Mononuclear cell (primary cell): ENCODE data around the gene NTMT2. TPM values are rescaled to one million over a fixed set of nuclear protein-coding genes. Genes with fewer than 3 reads are reported as not detected.

Source experiments
- H3K27me3 ChIP-seq: 2 replicates; pipeline ENCODE4 v1.6.0; 2011; ENCODE audit warnings: low read length, control low read depth; ENCODE audit not compliant: insufficient read depth
- H3K4me1 ChIP-seq: 2 replicates; pipeline ENCODE4 v1.5.1; 2011; ENCODE audit warnings: mild to moderate bottlenecking, low read length, control low read depth; ENCODE audit not compliant: insufficient read depth
- H3K4me3 ChIP-seq: 2 replicates; pipeline ENCODE4 v1.5.1; 2011; ENCODE audit warnings: mild to moderate bottlenecking, low read length, moderate library complexity
- H3K9me3 ChIP-seq: 2 replicates; pipeline ENCODE4 v1.5.1; 2011; ENCODE audit warnings: low read depth, mild to moderate bottlenecking, control low read depth, low read length
- total RNA-seq: library from RNA; depleted of rRNA; stranded (reverse); fragments of >200 nt; gene quantifications from one replicate; pipeline ENCODE4 v1.2.3, GENCODE V29; 2012

Gene NTMT2
- total RNA-seq, 1 donor, result not detected

DNA sequence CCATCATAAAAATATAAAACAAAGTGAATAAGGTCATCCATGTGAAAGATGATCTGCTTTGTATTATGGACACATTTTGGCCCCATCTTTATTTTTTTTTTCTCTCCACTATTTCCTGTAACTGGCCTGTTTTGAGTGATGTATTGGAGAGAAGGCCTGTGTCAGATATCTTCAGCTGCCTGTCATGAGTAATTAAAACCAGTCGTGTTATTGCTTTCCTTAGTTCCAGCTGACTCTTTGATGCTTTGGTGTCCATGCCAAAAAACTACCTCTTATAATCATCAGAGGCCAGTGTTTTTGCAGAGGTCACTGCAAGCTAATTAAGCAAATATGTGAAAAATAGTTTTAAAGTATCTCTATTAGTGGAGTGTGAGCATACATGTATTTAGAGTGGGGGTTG is 29.7 kb downstream of the NTMT2 start:
- Histone ChIP-seq H3K9me3 (no peaks in the 10 kb centered on the region), H3K4me1 (no peaks in the 10 kb centered on the region), H3K27me3 (no peaks in the 10 kb centered on the region), H3K4me3 (no peak overlapping the region)

DNA sequence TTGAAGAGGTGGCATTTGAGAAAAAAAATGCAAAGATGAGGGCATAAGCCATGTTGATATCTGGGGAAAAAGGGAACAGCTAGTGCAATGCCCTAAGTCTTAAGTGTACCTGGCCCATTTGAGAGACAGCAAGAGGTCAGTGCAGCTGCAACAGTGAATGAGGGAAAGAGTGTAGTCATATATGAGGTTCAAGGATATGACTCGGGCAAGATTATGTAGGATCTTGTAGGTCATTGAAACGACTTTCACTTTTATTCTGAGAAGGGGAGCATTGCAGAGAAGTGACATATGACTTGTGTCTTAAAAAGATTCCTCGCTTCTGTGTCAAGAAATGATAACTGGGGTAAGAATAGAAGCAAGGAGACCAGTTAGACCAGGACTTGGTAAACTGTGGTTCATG is 31.0 kb downstream of the NTMT2 start:
- H3K4me3 ChIP-seq, result no peak overlapping the region
- no peaks in the 10 kb centered on the region for H3K9me3 ChIP-seq
- no peaks in the 10 kb centered on the region for H3K27me3 ChIP-seq
- H3K4me1 ChIP-seq, result no peaks in the 10 kb centered on the region

DNA sequence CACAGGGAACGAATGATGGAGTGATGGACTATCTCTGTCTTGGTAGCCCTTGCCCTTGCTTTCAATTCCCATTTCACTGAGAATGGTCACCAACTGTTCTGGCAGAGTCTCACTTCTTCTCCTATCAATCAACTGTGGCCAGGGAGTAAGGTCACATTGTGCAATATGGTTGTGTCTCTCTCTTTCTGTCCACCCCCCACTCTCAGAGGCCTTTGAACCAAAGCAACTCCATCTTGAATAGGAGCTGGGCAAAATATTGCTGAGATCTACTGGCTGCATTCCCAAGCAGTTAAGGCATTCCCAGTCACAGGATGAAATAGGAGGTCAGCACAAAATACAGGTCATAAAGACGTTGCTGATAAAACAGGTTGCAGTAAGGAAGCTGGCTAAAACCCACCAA is 36.7 kb downstream of the NTMT2 start:
- H3K4me3 ChIP-seq, result no peak overlapping the region
- H3K27me3 ChIP-seq, result no peaks in the 10 kb centered on the region
- no peaks in the 10 kb centered on the region for H3K9me3 ChIP-seq
- no peaks in the 10 kb centered on the region for H3K4me1 ChIP-seq

DNA sequence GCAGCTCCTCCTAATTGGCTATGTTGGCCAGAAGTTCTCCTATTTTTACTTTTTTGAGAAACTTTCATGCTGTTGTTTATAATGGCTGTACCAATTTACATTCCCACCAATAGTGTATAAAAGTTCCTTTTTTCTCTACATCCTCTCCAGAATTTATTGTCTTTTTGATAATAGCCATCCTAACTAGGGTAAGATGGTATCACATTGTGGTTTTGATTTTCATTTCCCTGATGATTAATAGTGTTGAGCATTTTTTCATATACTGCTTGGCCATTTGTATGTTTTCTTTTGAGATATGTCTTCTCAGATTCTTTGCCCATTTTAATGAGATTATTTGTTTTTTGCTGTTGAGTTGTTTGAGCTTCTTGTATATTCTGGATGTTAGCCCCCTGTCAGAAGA is 46.8 kb downstream of the NTMT2 start:
- Histone ChIP-seq H3K27me3 (peaks cover 3% of the 10 kb centered on the region), H3K4me3 (no peak overlapping the region), H3K9me3 (no peaks in the 10 kb centered on the region), H3K4me1 (no peaks in the 10 kb centered on the region)

DNA sequence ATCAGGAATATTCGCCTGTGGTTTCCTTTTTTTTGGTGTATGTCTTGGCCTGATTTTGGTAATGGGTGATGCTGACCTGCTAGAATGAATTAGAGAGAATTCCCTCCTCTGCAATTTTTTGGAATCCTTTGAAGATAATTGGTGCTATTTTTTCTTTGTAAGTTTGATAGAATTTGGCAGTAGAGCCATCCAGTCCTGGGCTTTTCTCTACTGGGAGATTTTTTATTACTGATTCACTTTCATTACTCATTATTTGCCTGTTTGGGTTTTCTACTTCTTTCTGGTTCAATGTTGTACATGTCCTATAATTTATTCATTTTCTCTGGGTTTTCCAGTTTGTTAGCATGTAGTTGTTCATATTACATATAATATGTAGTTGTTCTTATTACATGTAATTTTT is 48.7 kb downstream of the NTMT2 start:
- Histone ChIP-seq H3K4me1 (no peaks in the 10 kb centered on the region), H3K4me3 (no peak overlapping the region), H3K27me3 (peaks cover 3% of the 10 kb centered on the region), H3K9me3 (no peaks in the 10 kb centered on the region)

DNA sequence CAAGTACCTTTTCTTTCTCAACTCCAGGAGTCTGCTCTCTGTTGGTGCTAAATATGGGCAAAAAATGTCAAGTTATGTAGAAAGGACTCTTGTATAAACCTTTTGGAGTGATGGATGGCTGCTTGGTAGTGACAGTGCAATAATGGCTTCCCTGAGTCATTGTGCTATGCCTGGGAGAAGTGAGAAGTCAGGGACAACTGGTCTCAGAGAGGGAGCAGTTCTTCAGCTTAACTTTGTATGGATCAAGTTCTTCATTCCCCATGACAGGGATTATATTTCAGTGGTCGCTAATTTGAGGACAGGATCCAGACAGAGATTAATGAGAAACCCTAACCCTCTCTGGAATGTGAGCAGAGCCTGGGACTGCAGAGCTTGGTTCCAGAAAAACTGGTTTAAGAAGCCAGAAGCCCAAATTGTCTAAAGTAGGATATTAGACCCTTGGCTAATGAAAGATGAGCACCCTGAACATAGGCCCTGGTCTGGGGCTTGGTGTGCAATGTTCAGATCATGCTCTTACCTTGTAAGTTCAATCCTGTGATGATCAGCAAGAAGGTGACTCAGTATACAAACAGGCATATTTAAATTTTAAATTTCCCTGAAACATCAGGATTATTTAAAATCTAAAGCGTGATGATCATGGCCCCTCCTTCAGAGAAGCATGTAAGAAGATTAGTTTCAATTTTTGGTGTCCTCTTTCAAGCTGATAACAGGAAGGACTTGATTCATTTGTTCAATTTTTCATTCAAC is 50.9 kb downstream of the NTMT2 start:
- H3K27me3 ChIP-seq, result peaks cover 3% of the 10 kb centered on the region
- no peaks in the 10 kb centered on the region for H3K9me3 ChIP-seq
- no peaks in the 10 kb centered on the region for H3K4me1 ChIP-seq
- no peak overlapping the region for H3K4me3 ChIP-seq

DNA sequence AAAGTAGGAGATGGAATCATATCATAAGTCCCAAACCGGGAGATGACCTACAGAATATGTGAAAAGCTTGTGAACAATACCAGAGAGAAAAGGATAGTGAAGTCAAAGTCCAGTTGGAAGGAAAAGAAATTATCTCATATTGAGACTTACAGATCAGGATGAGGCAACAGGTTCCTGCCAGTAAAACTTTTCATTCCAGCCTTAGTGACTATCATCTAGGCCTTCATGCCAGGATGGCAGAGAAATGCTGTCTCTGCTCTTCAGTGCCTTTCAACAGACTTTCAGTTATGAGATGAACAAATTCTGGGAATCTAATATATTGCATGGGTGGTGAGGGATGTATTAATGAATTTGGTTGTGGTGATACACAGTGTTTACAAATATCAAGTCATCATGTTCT is 52.3 kb downstream of the NTMT2 start:
- Histone ChIP-seq H3K27me3 (peaks cover 3% of the 10 kb centered on the region), H3K4me1 (no peaks in the 10 kb centered on the region), H3K4me3 (no peak overlapping the region), H3K9me3 (no peaks in the 10 kb centered on the region)

DNA sequence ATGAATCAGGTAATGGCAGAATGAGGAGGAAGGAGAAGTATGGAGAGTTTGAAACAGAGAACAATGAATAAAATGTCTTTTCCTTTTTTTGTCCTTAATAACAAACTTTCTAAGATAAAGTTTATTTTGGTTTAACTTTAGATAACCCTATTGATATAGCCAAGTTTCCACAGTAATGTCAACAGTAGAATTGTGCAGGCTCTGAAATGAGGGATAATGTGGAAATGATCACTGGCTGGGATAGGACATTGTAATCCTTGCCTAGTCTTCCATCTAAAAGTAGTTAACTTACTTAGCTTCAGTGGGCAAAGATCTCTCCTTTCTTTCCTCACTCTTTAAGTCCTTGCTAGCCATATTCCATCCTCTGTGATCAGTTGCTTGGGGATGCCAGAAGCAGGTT is 52.8 kb downstream of the NTMT2 start:
- Histone ChIP-seq H3K9me3 (no peaks in the 10 kb centered on the region), H3K4me1 (no peaks in the 10 kb centered on the region), H3K27me3 (peaks cover 3% of the 10 kb centered on the region), H3K4me3 (no peak overlapping the region)

DNA sequence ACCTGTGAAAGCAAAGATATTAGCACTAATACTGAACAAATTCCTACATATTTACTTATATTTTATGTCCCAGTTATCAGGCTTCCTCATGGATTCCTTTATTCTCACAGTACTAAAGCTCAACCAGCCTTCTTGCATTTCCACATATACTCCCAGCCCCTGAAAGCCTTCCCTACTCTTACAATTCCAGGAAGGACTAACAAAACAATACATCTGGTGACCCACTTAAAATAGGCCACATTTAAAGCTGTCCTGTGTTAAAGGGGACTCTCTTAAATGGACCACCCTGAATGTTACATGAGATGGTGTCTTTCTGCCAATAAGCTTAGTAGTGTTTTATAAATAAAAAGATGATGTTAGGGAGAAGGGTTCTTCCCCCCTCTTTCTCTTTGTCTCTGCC is 54.4 kb downstream of the NTMT2 start:
- Histone ChIP-seq H3K27me3 (peaks cover 1% of the 10 kb centered on the region), H3K4me1 (no peaks in the 10 kb centered on the region), H3K4me3 (no peak overlapping the region), H3K9me3 (no peaks in the 10 kb centered on the region)

DNA sequence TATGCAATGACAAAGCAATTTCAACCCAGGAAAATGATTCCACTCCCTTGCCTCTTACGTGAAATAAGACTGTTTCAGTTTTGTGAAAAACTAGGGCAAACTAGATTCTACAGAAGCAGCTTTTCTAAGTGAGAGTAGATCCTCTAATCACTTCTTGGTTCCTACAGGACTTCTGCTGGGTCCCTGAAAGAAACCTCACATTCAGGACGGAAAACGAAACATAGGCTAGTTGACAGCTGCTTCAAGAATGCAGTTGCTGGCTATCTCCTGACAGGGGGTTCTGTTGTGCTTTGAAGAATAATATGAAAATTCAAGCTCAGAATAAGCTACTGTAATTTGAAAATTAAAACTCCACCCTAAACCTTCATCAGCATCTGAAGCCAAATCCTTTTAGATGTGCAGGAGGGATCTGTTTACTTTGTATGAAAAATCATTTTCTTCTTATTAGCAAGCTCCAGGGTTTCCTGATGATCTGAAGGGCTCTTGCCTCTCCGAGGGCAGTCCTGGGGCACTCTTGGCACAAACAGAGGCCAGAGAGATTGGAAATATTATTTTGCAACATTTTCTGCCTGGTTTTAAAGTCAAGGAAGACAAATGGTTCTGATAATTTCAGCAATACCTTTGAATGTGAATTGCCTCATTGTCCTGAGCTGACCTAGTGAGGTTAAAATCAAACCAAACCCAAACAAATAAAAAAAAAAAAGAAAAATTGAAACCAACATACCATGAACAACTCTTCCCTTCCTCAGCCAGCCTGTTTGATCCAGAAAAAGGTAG is 55.0 kb downstream of the NTMT2 start:
- H3K9me3 ChIP-seq, result no peaks in the 10 kb centered on the region
- no peaks in the 10 kb centered on the region for H3K4me1 ChIP-seq
- H3K27me3 ChIP-seq, result no peaks in the 10 kb centered on the region
- no peak overlapping the region for H3K4me3 ChIP-seq

DNA sequence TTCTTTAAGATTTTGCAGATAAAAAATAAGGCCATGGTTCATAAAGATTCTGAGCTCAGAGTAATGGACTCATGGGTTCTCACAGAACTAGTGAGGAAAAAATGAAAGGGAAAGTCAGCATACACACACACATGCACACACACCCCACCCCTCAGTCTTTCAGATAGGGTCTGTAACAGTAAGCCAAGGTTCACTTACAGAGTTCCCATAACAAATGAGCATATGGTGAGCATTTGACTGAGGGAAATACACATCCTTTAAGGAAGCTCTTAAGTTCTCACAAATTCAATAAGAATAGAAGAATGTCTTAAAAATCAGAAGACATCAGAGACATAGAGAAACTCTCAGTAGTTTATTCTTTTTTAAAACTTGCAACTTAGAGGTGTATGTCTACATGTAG is 57.9 kb downstream of the NTMT2 start:
- no peaks in the 10 kb centered on the region for H3K9me3 ChIP-seq
- H3K27me3 ChIP-seq, result no peaks in the 10 kb centered on the region
- H3K4me1 ChIP-seq, result no peaks in the 10 kb centered on the region

DNA sequence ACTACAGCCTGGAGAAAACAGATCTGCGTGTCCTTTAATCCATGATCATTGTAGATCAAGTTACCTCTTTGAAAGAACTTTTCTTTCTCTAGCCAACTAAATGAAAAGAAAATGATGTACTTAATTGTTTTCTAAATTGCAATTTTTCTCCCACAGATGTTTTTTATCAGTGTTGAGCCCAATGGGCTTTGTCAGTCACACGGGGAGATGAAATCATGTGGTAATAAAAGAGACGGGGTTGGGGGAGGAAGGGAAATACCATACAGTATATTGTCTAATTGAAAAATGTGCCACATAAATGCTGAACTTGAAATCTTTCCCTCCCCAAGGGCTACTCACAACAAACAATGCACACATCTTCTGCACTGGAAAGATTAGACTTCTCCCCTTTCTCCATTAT is 58.4 kb downstream of the NTMT2 start:
- Histone ChIP-seq H3K9me3 (no peaks in the 10 kb centered on the region), H3K4me1 (no peaks in the 10 kb centered on the region), H3K27me3 (no peaks in the 10 kb centered on the region), H3K4me3 (no peak overlapping the region)

More for the DNA sequence above, 57.9 kb downstream of the NTMT2 start:
- no peak overlapping the region for H3K4me3 ChIP-seq

DNA sequence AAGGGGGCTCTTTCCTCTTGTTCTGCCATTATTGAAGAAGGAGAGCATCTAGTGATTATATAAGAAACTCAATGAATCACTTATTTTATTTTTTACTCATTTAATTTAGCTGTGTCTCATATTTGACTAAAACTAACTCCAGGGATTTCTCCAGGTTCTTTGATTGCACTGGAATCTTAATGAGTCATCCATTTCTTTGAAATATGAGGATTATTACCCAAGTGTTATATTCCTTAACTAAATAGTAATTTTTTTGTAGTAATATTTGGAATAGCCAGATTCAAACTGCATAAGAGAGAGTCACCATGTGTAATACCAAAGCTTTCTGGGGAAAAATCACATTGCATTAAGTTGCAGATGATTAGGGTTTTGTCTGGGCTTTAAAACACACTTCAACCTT is 59.5 kb downstream of the NTMT2 start:
- Histone ChIP-seq H3K27me3 (no peaks in the 10 kb centered on the region), H3K4me1 (no peaks in the 10 kb centered on the region), H3K9me3 (no peaks in the 10 kb centered on the region), H3K4me3 (no peak overlapping the region)

DNA sequence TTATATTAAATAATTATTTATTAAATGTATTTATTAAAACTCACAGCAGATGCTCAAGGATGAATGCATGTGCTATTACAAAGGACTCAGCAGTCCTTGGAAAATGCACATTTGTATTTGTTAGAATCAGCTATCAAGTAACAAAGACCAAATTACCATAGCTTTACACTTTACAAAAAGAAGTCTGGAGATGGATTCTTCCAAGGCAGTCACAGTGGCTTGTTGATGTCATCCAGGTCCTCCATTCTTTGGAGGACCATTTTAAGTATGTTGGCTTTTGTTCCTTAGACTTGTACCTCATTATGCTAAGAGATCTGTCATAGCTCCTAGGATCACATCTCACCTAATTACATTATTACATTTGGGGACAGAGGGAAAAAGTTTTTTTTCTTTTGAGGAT is 63.4 kb downstream of the NTMT2 start:
- Histone ChIP-seq H3K4me3 (no peak overlapping the region), H3K4me1 (no peaks in the 10 kb centered on the region), H3K27me3 (no peaks in the 10 kb centered on the region), H3K9me3 (no peaks in the 10 kb centered on the region)

DNA sequence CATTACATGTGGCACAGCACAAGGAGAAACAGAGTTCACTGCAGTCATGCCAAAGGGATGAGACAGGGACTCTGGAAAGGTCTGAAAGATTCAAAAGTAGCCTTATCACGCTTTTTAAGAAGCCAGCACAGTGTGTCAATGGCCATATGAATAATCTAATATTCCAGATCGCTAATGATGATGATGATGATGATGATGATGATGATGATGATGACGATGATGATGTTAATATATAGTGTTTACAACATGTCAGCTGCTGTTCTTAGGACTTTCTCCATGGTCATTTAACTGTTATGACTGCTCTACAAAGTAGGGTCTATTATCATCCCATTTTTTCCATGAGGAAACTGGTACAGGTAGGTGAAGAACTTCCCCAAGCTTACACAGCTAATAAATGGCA is 64.4 kb downstream of the NTMT2 start:
- H3K27me3 ChIP-seq, result no peaks in the 10 kb centered on the region

DNA sequence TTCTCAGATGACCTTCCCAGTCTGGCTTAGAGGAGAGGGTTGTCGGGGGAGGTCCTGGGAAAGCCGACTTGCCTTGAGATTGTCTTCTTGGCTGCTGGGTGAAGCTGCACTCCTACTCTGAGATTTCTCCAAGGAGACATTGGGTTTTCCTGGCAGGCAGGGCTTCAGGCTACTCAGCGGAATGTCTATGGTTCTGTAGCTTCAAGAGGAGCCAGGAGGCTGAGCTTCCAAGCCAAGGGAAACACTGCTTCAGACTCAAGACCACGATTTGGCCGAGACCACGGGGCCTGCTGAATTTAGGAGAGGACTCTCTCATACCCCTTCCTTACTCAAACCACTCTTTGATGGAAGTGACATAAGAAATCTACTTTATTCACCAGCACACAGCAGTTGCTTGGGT is 67.8 kb downstream of the NTMT2 start:
- H3K4me3 ChIP-seq, result no peak overlapping the region
- no peaks in the 10 kb centered on the region for H3K9me3 ChIP-seq
- peaks cover 4% of the 10 kb centered on the region for H3K27me3 ChIP-seq
- H3K4me1 ChIP-seq, result no peaks in the 10 kb centered on the region

More for the DNA sequence above, 64.4 kb downstream of the NTMT2 start:
- Histone ChIP-seq H3K4me1 (no peaks in the 10 kb centered on the region), H3K9me3 (no peaks in the 10 kb centered on the region), H3K4me3 (no peak overlapping the region)
